Ishikawa (cell line): ENCODE data around the gene NAGLU.

Experiments
- EP300 ChIP-seq: IDR thresholded peaks from 2 replicates; pipeline ENCODE4 v1.6.1; 2012; ENCODE audit warnings: borderline replicate concordance
- REST ChIP-seq: IDR thresholded peaks from 2 replicates; pipeline ENCODE4 v1.6.1; 2012; ENCODE audit warnings: low read depth, mild to moderate bottlenecking
- YY1 ChIP-seq: IDR thresholded peaks from 2 replicates; pipeline ENCODE4 v1.6.1; 2012; ENCODE audit warnings: low read depth

GRCh38 chr17:42508426-42509165, 27.4 kb upstream of the NAGLU start:
- TF ChIP-seq YY1, result no peak
- no peak for TF ChIP-seq EP300
- TF ChIP-seq REST, result no peak
